Activated T-helper 2 cell treated with anti-CD3 and anti-CD28 coated beads, Interferon-gamma antibody, Interleukin-2, Interleukin-4, amounts not matched to agents 10 μg/mL and 5 μg/mL and 100 μg/mL, durations not matched to agents 14 hours and 24 hours and 36 hours (primary cell): Measurements from ENCODE around the gene METRN. TPM values are rescaled to one million over a fixed set of nuclear protein-coding genes. Genes with fewer than 3 reads are reported as not detected.

Experiments used
- DNase-seq: peaks from one replicate; pipeline ENCODE4 v3.0.0; 2021; ENCODE audit warnings: low spot score
- H3K27ac Mint-ChIP-seq: one replicate; pipeline ENCODE4 v1.8.0; 2021; ENCODE audit warnings: mixed read lengths
- H3K27me3 Mint-ChIP-seq: one replicate; pipeline ENCODE4 v1.8.0; 2021; ENCODE audit warnings: low read depth, mixed read lengths
- H3K36me3 Mint-ChIP-seq: one replicate; pipeline ENCODE4 v1.8.0; 2021; ENCODE audit warnings: low read depth, mixed read lengths
- H3K4me1 Mint-ChIP-seq: one replicate; pipeline ENCODE4 v1.8.0; 2021; ENCODE audit warnings: low read depth, mixed read lengths
- H3K4me3 Mint-ChIP-seq: one replicate; pipeline ENCODE4 v1.8.0; 2021; ENCODE audit warnings: low read depth, mild to moderate bottlenecking, moderate library complexity, mixed read lengths
- H3K9me3 Mint-ChIP-seq: one replicate; pipeline ENCODE4 v1.8.0; 2021; ENCODE audit warnings: mixed read lengths
- intact Hi-C: fragments of 100-400 bp; cut with micrococcal nuclease; formaldehyde crosslinking; loops from one replicate; pipeline ENCODE4 v1.15.1; 2023
- total RNA-seq: library from RNA; stranded (reverse); gene quantifications from 2 replicates; pipeline ENCODE4 v1.2.3, GENCODE V29; 2022

Gene METRN
- total RNA-seq, 1 donor from 2014 or later, result 30.0 TPM

DNA sequence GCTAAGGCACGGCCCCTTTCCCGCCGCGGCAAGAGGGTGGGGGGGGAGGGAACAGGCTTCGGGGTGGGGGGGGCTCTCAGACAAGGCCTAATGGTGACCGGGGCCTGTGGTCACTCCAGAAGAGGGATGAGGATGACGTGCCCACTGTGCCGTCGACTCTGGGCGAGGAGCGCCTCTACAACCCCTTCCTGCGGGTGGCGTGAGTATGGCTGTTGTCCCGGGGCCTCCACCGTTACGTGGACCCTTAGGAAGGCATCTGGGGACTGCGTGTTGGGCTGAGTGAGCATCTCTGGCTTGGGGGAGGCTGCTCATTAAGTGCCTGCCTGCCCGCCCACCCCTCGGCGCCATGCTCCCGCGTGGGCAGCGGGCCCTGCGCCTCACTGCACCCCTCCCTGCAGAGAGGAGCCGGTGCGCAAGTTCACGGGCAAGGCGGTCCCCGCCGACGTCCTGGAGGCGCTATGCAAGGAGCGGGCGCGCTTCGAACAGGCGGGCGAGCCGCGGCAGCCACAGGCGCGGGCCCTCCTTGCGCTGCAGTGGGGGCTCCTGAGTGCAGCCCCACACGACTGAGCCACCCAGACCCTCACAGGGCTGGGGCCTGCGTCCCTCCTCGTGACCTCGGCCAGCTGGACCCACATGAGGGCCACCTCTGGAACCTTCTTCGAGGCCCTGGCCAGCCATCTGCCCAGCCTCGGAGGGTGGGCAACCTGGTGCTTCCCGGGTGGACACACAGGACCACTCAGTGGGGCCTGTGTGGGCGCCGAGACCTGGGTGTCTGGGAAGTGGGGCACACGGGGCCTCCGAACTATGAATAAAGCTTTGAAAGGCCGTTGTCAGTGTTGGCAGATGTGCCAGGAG, 14.2 kb downstream of the METRN start:
- H3K27me3 Mint-ChIP-seq, result no peaks in the 10 kb centered on the region
- DNase-seq, result no peak
- no peaks in the 10 kb centered on the region for H3K4me1 Mint-ChIP-seq
- H3K27ac Mint-ChIP-seq, result no peak overlapping the region
- no peak overlapping the region for H3K4me3 Mint-ChIP-seq
- intact Hi-C loops, result no loop called here
- H3K36me3 Mint-ChIP-seq, result peaks cover 6% of the 10 kb centered on the region
- H3K9me3 Mint-ChIP-seq, result no peaks in the 10 kb centered on the region

DNA sequence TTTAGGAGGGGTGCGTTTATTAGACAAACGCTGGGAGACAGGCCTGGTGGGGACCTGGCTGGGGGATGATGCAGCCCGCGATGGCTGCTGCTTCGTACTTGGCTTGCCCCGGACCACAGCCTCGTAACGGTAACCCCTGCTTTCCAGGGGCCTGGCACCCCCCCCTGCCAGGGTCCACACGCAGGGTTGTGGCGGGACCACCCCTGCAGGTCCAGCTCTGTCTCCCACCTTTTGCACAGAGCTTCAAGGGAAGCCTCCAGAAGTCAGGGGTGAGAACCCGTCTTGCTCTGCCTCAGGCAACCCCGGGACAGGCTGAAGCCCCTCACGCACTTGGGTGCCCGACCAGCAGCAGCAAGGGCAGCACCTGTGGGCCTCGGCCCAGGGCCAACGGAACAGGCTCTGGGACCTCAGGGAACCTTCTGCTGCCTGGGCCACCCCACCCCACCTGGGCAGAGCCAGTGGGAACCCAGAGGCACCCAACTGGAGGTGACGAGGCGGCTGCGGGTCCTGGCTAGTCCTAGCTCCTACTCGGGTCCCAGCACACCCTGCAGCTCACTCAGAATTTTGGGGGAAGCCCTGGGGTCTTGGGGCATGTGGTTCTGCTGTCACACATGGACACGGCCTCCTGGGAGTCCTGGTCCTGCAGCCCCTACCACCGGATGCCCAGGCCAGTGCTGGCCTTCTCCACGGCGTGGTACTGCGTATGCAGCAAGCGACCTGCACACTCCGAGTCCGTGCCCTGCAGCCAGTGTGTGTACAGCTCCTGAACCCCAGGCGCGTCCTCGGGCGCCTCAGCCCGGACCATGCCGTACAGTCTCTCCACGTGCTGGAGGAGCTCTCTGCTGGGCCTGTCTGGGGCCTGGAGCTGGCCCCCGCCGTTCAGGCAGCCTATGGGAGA, 15.1 kb downstream of the METRN start:
- Mint-ChIP-seq H3K4me1 (no peaks in the 10 kb centered on the region), H3K27me3 (no peaks in the 10 kb centered on the region), H3K9me3 (no peaks in the 10 kb centered on the region), H3K27ac (no peak overlapping the region), H3K36me3 (peaks cover 10% of the 10 kb centered on the region), H3K4me3 (no peak overlapping the region)
- no peak for DNase-seq
- intact Hi-C loops, result no loop called here

DNA sequence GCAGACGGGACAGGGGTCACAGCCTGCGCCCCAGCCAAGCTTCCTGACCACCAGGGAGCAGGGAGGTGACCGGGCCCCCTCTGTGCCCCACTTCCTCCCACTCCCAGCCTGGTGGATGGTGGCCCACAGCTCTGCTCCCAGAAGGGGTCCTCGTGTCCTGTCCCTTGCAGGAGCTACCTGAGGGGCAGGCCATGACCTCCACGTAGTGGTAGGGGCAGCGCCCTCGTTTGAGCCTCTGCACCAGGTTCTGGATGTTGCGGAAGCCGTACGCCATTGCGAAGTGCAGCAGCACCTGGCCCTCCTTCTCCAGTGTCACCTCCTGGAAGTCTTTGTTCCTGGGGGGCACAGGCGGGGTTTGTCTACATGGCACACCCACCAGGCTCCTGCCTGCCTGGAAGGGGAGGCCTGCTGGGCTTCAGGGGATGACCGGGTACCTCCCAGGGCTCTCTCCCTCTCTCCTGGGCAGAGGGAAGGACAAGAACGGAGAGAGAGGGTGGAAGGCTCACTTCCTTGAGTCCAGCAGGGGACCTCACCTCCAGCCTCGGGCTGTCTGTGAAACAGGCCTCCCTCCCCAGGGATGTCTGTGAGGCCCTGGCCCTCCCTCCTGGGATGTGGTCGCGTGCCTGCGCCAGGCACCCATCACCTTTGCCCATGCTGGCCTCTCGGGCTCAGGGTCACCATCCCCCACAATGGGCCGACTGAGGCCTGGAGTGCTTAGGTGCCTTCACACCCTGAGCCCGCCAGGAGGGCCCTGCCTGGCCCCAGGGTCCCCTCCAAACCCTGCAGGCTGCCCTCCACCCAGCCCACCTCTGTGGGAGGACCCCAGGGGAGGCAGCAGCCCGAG, 16.0 kb downstream of the METRN start:
- intact Hi-C loops, result no loop called here
- Mint-ChIP-seq H3K27me3 (no peaks in the 10 kb centered on the region), H3K4me3 (no peak overlapping the region), H3K4me1 (peaks cover 6% of the 10 kb centered on the region), H3K36me3 (peaks cover 19% of the 10 kb centered on the region), H3K9me3 (no peaks in the 10 kb centered on the region), H3K27ac (no peak overlapping the region)
- no peak for DNase-seq

DNA sequence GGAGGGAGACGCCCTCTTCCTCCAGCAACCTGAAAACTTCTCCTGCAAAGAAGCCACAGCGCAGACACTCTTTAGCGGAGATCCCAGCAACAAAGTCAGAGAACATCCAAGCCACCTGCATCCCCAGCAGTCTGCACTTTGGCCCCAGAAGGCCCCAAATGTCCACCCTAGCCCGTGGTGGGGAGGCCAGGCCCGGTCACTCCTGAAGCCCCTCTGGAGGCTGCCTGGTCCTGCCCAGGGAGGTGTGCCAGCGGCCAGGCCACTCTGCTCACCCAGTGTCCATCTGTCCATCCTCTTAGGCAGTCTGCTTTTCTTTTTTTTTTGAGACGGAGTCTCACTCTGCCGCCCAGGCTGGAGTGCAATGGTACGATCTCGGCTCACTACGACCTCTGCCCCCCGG, 17.4 kb downstream of the METRN start:
- Mint-ChIP-seq H3K27me3 (no peaks in the 10 kb centered on the region), H3K4me3 (no peak overlapping the region)
- intact Hi-C loops, result no loop called here

DNA sequence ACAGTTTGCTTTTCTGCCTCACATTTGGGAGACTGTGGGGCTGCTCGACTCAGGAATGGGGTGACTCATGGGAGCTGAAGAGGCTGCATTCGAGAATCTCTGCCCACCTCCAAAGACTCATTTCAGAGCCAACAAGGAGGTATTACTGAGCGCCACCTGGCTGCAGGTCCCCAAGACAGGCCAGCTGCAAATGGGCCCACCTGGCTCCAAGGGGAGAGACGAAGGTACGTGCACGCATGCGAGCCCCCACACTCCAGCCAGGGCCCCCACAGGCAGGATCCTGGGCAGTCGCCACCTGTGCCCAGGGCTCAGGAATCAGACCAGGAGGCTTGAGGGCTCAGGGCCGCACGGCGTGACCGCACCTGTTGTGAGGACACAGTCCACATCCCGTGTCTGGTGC, 18.0 kb downstream of the METRN start:
- Mint-ChIP-seq H3K9me3 (no peaks in the 10 kb centered on the region), H3K27me3 (no peaks in the 10 kb centered on the region), H3K27ac (no peak overlapping the region), H3K4me1 (peaks cover 14% of the 10 kb centered on the region), H3K4me3 (no peak overlapping the region), H3K36me3 (peaks cover 29% of the 10 kb centered on the region)
- intact Hi-C loops, result no loop called here
- no peak for DNase-seq

More for the DNA sequence above, 17.4 kb downstream of the METRN start:
- Mint-ChIP-seq H3K27ac (no peak overlapping the region), H3K4me1 (peaks cover 11% of the 10 kb centered on the region), H3K9me3 (no peaks in the 10 kb centered on the region), H3K36me3 (peaks cover 26% of the 10 kb centered on the region)
- DNase-seq, result no peak

DNA sequence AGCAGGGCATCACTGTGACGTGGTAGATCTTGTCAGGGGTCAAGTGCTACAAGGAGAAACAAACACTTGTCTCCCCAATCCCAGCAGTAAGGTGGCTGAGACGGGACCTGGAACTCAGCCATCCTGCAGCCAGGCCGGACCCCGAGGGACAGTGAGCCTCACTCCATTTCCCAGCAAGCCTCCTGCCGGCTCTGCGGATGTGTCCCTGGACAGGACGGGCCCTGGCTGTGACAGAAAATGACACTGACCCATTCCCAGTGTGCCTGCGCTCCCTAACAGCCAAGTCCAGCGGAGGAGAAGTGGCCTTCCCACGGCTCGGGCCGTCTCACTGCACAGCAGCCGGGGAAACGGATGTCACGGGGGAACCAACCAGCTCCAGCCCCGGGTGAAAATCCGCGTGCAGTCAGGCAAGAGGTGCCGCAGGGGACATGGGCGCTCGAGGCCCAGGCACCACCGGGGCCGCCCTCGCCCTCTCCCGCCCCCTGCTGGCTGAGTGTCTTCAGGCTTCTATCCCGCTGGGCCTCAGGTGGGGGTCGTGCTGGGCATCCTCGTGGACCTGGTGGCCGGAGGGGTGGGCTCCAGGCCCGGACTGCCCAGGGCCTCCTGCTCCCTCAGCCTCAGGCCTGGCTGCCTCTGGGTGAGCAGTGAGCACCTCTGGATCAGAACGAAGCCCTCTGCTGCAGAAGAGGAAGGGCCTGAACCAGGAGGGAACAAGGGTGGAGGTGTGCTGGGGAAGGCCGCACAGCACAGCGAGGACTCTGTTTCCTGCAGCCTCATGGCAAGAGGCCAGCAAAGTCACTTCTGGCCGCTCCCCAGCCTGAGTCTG, 18.7 kb downstream of the METRN start:
- Mint-ChIP-seq H3K9me3 (no peaks in the 10 kb centered on the region), H3K36me3 (peaks cover 32% of the 10 kb centered on the region), H3K4me3 (no peak overlapping the region), H3K27ac (no peak overlapping the region), H3K27me3 (no peaks in the 10 kb centered on the region), H3K4me1 (peaks cover 15% of the 10 kb centered on the region)
- no peak for DNase-seq
- intact Hi-C loops, result no loop called here

DNA sequence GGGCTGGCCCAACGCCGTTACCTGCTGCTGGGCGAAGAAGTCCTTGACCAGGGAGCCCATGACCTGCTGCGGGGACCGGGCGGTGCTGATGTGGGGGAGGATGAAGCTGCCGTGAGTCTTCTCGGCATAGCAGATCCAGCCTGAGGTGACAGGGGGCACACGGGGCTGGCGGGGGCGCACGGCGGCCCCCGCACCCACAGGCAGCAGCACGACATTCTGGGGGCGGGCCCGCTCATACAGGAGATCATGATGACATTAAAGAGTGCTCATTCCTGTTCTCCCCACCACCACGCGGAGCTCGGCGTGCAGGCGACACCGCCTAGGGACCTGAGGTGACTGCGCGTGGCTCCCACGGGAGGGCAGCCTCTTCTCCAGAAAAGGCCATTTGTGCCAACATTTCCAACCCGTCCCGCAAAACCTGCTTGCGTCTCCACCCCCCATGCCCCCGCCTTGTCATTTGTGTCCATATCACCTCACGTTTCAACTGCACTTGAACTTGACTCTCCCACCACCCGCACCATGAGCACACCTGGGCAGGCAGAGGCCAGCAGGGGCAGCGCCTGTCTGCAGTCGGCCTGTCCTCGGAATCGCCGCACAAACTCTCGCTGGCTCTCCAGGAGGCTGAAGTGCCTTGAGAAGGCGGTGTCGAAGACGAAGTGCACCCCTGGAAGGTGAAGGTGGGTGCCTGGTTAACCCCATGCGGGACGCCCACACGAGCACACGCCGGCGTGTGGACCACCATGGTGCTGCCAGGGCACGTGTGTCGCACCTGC, 19.5 kb downstream of the METRN start:
- DNase-seq, result no peak
- no peak overlapping the region for H3K4me3 Mint-ChIP-seq
- intact Hi-C loops, result no loop called here

DNA sequence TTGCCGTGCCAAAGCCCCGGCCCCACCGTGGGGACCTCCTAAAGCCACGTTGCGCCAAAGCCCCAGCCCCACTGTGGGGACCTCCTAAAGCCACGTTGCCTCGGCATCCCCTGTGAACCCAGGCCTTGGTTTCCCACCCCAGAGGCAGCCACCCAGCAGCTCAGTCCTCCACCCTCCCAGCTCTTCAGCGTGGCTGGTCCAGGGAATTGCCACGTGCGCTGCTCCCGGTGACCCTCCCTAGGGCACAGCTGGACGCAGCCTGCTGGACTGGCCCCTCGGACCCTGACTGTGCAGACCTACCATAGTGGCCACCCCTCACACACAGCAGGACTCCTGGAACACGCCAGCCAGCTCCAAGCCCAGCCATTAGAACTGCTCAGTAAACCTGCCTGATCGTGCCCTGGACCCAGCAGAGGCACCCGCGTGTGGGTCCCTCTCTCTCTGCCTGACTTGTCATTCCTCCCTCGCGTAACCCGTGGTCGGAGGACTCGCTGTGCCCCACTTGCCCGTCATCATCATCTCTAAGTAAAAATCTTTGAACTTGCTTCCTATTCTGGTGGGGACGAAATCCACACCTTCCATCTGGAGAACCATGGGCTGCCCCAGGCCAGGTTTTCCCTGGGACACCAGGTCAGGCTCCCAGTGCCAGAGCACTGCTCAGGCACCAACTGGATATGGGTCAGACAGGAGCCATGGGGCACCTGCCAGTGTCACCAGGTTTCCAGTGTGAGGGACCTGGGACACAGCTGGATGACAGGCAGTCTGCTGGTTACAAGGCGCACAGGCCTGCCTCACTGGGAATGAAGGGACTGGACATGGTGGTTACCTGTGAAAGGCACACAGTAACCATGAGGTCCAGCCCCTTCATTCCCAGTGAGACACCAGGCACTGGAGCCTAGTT, 20.3 kb downstream of the METRN start:
- intact Hi-C loops, result no loop called here
- Mint-ChIP-seq H3K27me3 (no peaks in the 10 kb centered on the region), H3K36me3 (peaks cover 35% of the 10 kb centered on the region), H3K9me3 (no peaks in the 10 kb centered on the region), H3K4me1 (peaks cover 17% of the 10 kb centered on the region), H3K4me3 (no peak overlapping the region), H3K27ac (peak overlapping the region; percentile 20)
- DNase-seq, result no peak

More for the DNA sequence above, 19.5 kb downstream of the METRN start:
- H3K36me3 Mint-ChIP-seq, result peaks cover 35% of the 10 kb centered on the region
- no peaks in the 10 kb centered on the region for H3K9me3 Mint-ChIP-seq
- H3K27me3 Mint-ChIP-seq, result no peaks in the 10 kb centered on the region
- H3K4me1 Mint-ChIP-seq, result peaks cover 15% of the 10 kb centered on the region
- no peak overlapping the region for H3K27ac Mint-ChIP-seq

DNA sequence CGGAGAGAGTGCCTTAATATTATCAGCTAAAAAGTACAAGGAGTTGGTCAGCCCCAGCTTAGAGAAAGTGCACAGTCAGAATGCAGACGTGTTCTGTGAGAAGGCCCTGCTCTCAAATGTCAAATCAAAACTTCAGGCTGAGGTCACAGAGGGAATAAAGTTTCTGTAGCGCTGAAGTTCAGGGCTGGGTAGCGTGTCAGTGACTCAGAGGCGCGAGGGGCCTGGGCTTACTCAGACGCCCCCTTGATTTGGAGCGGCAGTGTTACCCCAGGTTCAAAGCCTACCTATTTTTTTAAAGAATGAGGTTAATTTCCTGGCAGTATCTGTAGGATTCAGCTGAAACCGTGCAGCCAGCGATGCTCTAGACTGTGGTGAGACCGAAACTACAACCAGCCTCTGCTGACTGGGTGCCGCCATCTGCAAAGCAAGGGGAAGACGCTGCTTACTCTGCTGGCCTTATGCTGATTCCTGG, 21.1 kb downstream of the METRN start:
- Mint-ChIP-seq H3K27ac (peak overlapping the region; percentile 57), H3K36me3 (peaks cover 35% of the 10 kb centered on the region), H3K9me3 (no peaks in the 10 kb centered on the region), H3K4me3 (peak overlapping the region; percentile 26), H3K4me1 (peaks cover 17% of the 10 kb centered on the region), H3K27me3 (no peaks in the 10 kb centered on the region)
- no peak for DNase-seq
- intact Hi-C loops, result no loop called here

DNA sequence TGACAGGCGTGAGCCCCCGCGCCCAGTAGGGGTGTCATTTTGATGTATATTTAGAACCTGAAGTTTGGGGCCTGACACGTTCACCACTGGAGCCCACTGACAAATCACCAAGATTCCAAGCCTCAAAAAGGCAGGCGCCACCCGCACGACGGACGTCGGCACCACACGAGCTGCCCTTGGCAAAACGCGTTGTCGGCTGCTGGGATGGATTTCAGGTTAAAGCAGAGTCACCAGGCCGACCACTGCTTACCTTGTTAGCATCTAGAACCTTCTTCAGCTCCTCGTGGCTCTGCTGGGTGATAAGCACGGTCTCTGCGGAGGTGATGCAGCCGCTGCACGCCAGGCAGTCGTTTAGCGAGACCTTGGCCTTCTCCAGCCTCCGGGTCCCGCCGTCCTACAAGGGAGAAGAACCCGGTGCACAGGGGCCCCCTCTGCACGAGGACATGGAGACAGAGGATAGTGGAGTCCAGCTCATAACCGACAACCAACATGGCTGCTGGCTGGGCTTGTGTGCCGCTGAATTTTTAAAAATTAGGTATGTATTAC, 22.1 kb downstream of the METRN start:
- H3K27me3 Mint-ChIP-seq, result no peaks in the 10 kb centered on the region
- intact Hi-C loops, result no loop called here
- H3K9me3 Mint-ChIP-seq, result no peaks in the 10 kb centered on the region
- peaks cover 35% of the 10 kb centered on the region for H3K36me3 Mint-ChIP-seq
- H3K4me1 Mint-ChIP-seq, result peaks cover 17% of the 10 kb centered on the region
- no peak overlapping the region for H3K27ac Mint-ChIP-seq
- DNase-seq, result no peak
- H3K4me3 Mint-ChIP-seq, result no peak overlapping the region
